Hepatic stellate cell (primary cell): ENCODE measurements around the gene SYT8.

Source experiments
- DNase-seq: peaks from one replicate; pipeline ENCODE4 v3.0.0; 2011; ENCODE audit warnings: low spot score

The SYT8 gene

DNA sequence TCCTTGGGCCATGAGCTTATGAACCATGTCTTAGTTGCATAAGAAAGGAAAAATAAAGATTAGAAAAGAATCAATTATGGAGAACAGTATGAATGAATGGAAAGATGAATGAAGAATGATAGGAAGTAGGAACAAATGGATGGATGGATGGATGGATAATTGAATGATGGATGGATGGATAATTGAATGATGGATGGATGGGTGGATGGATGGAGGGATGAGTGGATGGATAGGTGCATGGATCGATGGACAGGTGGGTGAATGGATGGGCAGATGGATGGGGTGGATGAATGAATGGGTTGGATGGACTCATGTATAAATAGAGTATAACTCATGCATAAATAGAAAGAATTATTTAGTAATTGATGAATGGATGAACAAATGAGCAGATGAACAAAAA, 25.3 kb downstream of the SYT8 start:
- DNase-seq: no peak

DNA sequence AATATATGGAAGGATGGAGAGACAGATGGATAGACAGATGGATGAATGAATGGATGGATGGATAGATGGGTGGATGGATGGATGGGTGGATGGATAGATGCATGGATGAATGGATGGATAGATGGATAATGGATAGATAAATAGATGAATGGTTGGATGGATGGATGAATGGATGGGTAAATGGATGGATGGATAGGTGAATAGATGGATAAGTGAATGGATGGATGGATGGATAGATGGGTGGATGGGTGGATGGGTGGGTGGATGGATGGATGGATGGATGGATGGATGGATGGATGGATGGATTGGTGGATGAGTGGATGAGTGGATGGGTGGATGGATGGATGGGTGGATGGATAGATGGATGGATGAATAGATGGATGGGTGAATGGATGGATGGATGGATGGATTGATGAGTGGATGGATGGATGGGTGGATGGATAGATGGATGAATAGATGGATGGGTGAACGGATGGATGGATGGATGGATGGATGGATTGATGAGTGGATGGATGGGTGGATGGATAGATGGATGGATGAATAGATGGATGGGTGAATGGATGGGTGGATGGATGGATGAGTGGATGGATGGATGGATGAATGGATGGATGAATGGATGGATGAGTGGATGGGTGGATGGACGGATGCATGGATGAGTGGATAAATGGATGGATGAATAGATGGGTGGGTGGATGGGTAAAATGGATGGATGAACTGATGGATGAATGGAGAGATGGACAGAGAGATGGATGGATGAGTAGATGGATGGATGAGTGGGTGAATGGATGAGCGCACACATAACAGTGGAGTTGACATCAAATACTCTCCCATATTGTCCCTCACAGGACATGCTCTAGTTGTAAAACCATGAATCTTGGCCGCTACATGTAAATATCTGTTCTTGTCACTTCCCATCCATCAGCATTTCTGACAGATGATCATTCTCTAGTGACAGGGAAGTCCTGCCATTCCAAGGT, 26.9 kb downstream of the SYT8 start:
- no peak for DNase-seq

DNA sequence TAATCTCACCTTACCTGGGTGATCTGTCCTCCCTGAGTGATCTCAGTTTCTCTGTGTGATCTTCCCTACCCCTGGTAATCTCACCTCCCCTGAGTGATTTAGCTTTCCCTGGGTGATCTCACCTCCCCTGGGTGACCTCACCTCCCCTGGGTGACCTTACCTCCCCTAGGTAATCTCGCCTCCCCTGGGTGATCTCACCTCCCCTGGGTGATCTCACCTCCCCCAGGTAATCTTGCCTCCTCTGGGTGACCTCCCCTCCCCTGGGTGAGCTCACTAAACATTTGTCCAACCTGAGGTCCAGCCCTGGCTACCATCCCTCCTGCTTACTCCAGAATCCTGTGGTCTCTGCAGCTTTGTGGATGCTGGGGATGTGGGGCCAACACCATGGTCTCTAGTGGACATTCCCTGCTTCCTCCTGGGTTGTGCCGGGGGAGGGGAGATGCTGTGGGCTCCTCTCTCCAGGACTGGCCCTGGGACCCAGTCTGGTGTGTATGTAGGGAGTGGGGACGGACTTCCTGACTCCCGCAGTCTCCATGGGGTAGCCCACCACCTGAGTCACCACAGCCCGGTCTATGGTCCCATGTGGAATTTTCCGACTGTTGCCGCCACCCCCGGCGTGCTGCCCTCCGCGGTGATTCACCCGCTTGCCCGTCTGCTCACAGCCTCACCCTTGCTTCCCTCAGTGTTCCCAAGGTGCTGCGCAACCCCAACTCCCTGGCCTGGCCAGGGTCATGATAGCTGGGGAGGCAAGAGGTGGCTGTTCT, 28.0 kb downstream of the SYT8 start:
- no peak for DNase-seq

DNA sequence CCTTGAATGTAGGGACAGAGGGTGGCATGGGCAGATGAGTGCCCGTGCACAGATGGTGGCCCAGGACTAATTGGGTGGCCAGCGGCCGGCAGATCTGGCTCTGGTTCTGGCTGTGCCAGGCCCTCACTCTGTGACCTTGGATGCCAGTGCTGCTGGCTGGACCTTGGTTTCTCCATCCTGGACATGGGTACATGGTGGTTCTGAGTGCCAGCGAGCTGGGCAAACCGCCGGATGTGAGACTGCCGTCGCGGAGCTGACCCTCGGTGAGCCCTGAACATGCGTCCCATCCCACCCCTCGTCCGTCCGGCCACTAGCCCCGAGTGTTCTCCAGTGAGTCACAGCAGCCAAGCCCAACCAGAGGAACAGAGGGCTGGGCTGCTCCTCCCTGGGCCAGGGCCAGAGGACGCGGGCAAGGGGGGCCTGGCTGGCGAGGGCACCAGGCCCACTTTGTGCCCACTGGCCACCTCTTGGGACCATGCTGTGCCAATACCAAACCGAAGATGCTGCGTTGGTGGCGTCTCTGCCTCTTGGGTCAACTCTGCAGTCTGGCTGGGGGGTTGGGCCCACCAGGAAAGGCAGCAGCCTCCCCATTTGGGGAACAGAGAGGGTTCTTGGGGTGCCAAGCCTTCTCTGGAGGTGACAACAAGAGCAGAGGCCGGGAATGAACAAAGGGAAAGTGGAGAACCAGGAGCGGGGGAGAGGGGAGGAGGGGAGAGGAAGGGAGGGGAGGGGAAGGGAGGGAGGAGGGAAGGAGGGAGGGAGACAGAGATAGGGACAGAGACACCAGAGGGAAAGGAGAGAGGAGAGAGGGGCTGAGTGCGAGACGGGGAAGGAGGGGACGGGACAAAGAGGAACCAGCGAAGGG, 28.8 kb downstream of the SYT8 start:
- peak; percentile 99 for DNase-seq

DNA sequence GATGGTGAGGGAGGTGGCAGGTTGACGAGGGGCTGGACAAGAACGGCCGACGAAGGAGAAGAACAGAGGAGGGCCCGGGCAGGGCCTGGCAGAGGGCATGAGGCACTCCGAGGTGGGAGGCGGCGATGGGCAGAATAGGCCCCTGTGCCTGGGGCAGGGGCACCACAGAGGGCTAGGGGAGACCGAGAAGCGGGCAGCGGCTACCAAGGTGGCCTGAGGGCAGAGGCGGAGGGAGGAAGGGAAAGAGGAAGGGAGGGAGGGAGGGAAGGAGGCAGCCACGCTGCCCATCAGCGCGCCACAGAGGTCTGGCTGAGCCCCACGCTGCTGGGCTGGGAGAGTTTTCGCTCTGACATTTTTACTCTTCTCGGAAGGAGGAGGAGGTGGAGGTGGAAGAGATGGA, 29.4 kb downstream of the SYT8 start:
- no peak for DNase-seq

DNA sequence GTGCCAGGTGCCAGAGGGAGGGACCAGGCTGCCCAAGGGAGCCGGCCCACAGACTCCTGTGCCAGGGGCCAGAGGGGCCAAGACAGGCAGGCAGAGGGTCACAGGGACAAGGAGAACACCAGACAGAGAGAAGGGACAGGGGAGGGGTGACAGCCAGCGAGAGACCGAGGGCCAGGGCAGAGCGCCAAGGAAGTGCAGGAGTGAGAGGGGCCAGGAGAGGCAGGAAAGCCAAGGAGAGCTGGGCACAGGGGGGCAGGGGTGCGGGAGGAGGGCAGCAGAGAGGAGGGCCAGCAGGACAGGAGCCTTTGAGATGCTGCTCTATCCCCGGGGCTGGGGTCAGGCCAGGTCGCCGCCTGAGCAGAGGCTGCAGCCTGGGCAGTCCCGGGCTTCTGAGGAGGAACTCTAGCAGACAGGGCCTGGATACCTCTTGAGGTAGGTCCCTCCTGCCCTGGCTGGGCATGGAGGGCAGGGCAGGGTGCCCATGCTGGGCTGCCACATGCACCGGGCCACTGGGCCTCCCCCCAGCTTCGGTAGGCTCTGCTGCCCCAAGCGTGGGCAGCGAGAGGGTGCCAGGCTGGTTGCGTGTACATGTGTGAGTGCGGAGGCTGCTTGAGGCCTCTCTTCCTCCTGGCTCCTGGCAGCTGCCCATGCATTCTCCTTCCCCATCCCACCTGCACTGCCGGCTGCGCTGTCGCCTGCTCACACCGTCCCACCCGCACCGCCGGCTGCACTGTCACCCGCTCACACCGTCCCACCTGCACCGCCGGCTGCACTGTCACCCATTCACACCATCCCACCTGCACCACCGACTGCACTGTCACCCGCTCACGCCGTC, 30.3 kb downstream of the SYT8 start:
- no peak for DNase-seq

DNA sequence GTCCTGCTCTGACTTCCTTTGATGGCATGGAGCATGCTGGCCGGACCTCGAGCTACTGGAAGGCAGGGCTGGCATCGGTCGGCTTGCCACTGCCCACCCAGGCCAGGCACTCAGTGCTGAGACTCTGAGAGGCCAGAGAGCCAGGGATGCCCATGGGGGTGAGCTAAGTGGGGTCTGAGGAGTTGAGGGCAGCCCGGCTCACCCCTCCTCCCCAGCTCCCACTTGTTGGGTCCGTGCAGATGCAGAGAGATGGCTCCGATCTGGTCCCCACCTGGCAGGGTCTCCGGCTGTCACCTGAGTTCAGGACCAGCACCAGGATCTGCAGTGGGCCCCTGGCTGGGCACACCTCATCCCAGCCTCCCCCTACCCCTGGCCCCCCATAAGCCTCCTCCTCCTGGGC, 31.4 kb downstream of the SYT8 start:
- no peak for DNase-seq

DNA sequence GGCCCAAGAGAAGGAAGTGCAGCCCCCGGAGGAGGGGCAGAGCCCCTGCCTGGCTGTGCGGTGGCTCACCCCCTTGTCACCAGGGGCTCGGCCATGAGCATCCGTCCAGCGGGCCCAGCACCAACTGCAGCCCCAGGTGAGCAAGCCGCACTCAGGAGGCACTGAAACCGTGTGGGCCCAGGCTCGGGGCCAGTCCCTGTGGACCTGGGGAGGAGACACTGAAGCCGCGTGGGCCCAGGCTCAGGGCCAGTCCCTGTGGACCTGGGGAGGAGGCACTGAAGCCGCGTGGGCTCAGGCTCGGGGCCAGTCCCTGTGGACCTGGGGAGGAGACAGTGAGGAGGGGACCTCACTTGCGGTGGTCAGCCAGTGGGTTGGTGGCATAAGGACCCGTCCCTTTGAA, 32.0 kb downstream of the SYT8 start:
- DNase-seq: no peak

DNA sequence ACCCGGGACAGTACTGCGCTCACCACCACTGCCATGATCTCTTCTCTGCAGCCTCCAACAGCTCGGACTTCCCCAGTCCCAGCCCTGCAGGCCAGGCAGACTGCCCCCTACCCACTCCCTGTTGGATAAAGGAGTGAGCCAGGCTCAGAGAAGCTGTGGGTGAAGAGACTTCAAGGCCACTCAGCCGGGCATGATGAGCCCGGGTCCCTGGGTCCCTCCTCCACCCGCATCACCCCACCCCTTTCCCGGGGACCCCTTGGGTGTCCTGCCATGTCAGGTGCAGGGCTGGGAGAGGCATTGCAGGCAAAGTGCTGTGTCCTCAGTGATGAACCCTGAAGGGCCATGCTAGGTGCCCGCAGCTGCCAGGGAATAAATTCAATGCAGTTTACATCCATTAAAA, 32.6 kb downstream of the SYT8 start:
- no peak for DNase-seq

DNA sequence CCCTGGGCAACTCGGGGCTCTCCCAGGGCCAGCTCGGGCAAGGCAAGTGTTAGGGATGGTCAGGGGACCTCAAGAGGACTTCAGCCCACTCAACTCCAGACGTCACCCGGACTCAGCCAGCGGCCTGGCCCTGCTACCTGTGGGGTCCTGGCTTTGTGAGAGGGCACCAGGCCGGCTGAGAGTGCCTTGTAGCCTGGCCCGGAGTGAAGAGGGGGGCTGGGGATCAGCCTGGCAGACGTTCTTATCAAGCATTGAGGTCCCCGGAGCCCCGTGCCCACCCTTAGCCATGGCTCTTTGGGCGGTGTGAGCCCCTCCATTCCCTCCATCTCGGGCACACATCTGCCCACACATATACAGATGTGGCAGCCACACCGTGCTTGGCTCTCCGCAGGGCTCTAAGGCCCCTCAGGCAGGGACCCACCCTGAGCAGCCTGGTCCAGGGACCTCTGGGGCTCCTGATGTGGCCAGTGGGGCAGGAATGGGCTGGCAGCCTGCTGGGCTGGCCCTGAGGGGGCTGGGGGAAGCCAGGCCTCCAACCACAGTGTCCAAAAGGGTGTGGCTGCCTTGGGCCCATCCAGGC, 33.4 kb downstream of the SYT8 start:
- no peak for DNase-seq

DNA sequence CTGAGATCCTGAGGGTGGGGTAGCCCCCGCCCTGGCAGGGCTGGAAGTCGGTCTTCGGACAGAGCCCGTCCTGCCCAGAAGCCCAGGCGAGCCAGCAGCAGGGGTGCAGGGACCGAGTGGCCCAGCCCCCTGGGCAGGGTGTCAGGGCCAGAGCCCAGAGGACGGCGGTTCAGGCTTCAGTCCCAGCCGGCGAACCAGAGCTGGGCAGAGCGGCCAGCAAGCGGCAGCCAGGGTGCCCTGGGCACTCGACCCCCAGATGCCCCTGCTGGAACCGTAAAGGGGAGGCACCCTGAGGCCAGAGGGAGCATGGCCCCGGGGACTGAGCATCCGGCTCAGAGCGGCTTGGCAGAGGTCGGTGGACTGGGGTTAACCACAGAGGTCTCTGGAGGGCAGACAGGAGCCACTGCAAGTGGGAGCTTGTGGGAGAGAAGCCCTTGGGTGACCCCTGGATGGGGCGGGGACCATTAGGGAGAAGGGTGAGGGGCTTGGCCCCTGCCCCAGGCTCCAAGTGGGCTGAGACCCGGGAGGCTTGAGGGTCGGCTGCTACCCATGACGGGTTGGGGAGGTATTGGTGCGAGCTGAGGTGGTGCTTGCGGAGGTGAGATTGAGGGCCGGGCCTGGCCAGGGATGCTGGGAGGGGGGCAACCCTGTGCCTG, 34.0 kb downstream of the SYT8 start:
- no peak for DNase-seq

DNA sequence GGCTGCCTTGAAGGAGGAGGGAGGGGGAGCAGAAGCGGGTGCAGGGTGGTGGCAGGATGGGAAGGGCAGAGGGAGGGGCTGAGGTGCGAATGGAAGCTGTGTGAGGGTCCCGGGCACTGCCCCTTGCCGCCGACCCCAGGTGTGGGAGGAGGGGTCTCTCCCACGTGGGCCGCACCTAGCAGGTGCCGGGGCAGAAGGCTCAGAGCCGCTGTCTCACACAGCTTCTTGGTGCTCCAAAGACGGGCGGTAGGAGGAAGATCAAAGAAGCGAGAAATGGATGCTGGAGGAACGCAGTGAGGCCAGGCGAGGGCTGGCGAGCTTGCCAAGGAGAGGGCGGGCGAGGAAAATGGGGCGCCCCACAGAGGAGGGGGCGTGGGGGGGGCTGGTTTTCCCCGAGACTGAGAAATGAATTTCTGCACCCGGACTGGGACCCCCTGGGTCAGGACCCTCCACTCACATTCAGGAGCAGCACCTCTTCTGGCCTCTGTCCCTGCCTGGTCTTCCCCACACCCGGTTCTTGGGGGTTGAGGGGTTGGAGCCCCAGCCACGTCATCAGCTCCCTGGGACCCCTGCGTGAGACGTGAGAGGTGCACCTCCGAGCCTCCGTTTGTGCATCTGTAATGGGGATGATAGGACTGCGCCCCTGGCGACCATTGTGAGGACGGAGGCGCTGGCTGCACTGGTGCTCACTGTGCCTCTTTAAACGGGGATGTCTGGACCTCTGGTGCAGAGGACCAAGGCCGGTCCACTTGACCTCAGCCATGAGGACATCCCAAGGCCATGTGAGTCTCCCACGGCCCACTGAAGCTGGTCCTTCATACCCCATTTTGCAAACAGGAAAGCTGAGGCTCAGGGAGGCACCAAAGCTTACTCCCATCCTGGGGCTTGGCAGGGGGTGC, 34.9 kb downstream of the SYT8 start:
- no peak for DNase-seq

DNA sequence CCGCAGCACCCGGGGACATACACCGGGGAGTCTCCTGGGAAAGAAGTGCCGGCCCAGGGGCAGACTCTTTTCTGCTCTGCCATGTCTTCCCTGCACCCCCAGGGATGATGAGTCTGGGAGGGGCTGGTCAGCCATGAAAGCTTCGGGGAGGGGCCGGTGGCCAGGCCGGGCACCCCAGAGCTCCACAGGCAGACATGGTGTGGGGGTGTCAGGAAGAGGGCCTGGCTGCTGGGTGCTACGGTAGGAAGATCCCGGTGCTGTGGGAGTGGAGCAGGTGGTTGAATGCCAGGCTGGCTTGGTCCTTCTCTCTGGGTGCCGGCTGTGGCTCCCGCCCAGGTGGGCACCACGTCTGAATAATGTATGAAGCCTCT, 35.5 kb downstream of the SYT8 start:
- DNase-seq: no peak

DNA sequence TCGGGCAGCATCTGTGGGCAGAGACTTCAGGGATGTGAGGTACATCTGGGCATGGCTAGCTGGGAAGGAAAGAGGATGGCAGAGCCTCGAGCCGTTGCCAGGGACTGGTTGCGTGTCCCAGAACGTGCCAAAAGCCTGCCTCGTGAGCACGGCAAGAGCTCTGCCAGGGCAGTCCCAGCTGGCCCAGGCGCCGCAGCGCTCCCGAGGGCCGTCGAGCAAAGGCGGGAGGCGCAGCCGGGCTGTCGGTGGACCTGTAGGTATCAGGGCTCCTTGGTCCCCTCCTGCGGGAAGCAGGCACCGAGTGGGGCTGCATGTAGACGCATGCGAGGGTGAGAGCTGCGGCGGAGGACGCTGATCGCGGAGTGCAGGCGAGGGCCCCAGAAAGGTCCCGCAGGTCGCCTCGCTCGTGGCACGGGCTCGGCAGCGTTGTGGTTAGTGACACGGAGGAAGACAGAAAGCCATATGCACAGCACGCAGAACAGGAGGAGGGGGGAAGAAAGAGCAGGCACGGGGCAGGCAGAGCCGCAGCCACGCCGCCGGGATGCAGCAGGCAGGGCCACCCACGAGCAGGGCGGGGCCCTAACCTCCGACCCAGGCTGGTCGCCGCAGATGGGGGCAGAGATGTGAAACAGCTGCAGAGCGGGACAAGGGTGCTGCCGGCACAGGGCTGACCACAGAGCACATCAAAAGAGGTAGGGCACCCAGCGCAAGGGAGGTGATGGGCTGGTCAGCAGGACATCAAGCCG, 36.1 kb downstream of the SYT8 start:
- no peak for DNase-seq

DNA sequence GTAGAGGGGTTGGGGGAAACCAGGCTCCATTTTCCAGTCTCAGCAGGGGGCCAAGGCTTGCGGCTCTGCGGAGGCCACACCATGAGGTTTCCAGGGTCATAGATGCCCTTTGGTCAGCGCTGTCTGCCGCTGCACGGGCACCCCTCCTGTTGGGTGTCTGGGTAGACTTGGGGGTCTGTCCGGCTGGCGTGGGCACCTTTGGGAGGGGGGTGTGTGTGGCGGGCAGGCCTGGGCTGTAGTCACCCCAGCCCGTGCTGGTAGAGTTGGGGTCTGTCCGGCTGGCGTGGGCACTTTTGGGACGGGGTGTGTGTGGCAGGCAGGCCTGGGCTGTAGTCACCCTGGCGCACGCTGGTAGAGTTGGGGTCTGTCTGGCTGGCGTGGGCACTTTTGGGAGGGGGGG, 36.7 kb downstream of the SYT8 start:
- no peak for DNase-seq

DNA sequence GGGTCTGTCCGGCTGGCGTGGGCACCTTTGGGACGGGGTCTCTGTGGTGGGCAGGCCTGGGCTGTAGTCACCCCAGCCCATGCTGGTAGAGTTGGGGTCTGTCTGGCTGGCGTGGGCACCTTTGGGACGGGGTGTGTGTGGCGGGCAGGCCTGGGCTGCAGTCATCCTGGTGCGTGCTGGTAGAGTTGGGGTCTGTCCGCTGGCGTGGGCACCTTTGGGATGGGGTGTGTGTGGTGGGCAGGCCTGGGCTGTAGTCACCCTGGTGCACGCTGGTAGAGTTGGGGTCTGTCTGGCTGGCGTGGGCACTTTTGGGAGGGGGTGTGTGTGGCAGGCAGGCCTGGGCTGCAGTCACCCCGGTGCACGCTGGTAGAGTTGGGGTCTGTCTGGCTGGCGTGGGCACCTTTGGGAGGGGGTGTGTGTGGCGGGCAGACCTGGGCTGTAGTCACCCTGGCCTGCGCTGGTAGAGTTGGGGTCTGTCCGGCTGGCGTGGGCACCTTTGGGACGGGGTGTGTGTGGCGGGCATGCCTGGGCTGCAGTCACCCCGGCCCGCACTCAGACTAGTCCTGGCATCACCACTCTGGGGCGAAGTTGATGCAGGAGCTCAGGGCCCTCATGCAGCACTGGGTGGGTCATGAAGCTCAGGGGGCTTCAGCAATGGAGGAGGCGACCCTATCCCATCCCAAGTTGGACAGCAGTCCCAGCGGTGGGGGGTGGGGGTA, 37.6 kb downstream of the SYT8 start:
- DNase-seq: no peak

DNA sequence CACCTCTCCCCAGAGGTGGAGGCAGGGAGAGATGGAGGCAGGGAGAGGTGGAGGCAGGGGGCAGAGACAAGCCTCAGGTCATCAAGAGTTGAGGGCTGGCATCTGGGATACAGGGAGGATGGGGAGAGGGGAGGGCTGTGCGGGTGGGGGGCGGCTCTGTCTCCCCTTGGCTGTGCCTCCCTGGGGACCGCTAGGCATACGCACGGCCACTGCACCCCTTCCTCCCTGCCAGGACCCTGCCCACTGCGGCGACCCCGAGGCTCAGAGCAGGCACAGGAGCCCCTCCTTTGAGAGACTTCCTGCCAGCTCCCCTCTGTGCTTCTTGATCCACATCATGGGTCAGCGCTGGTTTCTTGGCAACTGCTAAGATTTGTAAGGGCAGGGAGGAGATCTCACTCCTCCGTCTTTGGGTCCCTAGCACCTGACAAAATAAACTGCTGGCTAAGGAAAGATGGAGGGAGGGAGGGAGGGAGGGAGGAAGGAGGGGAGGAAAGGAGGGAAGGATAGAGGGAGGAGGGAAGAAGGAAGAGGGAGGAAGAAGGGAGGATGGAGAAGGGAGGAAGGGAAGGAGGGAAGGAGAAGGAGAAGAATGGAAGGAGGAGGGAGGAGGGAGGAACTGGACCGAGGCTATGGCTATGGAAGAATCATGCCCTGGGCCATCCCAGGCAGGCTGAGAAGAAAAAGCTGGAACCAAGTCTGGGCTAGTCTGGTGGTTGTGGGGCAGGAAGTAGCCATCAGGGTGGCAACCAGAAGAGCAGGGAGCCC, 38.4 kb downstream of the SYT8 start:
- peak; percentile 59 for DNase-seq
